CD14-positive monocyte (primary cell): ENCODE data around the gene LHPP. TPM values are rescaled to one million over a fixed set of nuclear protein-coding genes. Genes with fewer than 3 reads are reported as not detected.
A peak's percentile ranks its signal among the peaks of the same experiment; 100 is the strongest.

Experiments used
- DNase-seq, 3 donors: peaks; one replicate each; pipeline ENCODE4 v3.0.0-alpha.2; 2011 to 2022
- H2AFZ ChIP-seq: 2 replicates; pipeline ENCODE4 v1.6.0; 2012; ENCODE audit warnings: mild to moderate bottlenecking, low read depth, low read length, inconsistent platforms; ENCODE audit not compliant: insufficient read depth, poor library complexity, severe bottlenecking
- H3K27ac ChIP-seq, 2 donors: 1 replicate in 1 of 2; 2 replicates in 1 of 2; pipeline ENCODE4 v1.5.1; 2012 to 2013; ENCODE audit warnings: low read length in 2 of 2, control low read depth in 1 of 2, inconsistent platforms in 1 of 2, low read depth in 1 of 2, mild to moderate bottlenecking in 1 of 2
- H3K27me3 ChIP-seq, 2 donors: one replicate each; pipeline versions ENCODE4 v1.6.0 to v1.6.1; 2011 to 2013; ENCODE audit warnings: low read length in 2 of 2; ENCODE audit not compliant: control insufficient read depth in 2 of 2, insufficient read depth in 2 of 2
- H3K36me3 ChIP-seq, 2 donors: replicated peaks in 1 of 2; 1 replicate in 1 of 2; 2 replicates in 1 of 2; pipeline versions ENCODE4 v1.5.1 to v1.6.1; 2012 to 2013; ENCODE audit warnings: low read length in 2 of 2, control low read depth in 1 of 2, inconsistent platforms in 1 of 2, mild to moderate bottlenecking in 1 of 2; ENCODE audit not compliant: insufficient read depth in 2 of 2, control insufficient read depth in 1 of 2
- H3K4me1 ChIP-seq, 2 donors: 1 replicate in 1 of 2; 2 replicates in 1 of 2; pipeline versions ENCODE4 v1.5.1 to v1.6.1; 2012 to 2013; ENCODE audit warnings: low read length in 2 of 2, control low read depth in 1 of 2, inconsistent platforms in 1 of 2, mild to moderate bottlenecking in 1 of 2, moderate library complexity in 1 of 2; ENCODE audit not compliant: insufficient read depth in 2 of 2, control insufficient read depth in 1 of 2
- H3K4me2 ChIP-seq: replicated peaks from 2 replicates; pipeline ENCODE3; 2012; ENCODE audit warnings: low read length, moderate library complexity, mild to moderate bottlenecking; ENCODE audit not compliant: poor library complexity, severe bottlenecking; ENCODE audit errors: extremely low read depth
- H3K4me3 ChIP-seq, 3 experiments: fragments of 200-600 bp in 1 of 3; sonication (generic) in 1 of 3; replicated peaks in 1 of 3; 1 replicate in 2 of 3; 2 replicates in 1 of 3; pipeline ENCODE4 v1.5.1; 2011 to 2013; ENCODE audit warnings: low read length in 3 of 3, mild to moderate bottlenecking in 3 of 3, control low read depth in 2 of 3, low read depth in 2 of 3, inconsistent platforms in 1 of 3, moderate library complexity in 1 of 3
- H3K79me2 ChIP-seq: 2 replicates; pipeline ENCODE4 v1.6.0; 2012; ENCODE audit warnings: mild to moderate bottlenecking, control low read depth, inconsistent platforms, low read length, moderate library complexity; ENCODE audit not compliant: insufficient read depth
- H3K9ac ChIP-seq: 2 replicates; pipeline ENCODE4 v1.6.0; 2017; ENCODE audit warnings: low read length, mild to moderate bottlenecking; ENCODE audit not compliant: insufficient read depth, poor library complexity, severe bottlenecking
- H3K9me3 ChIP-seq, 2 donors: replicated peaks in 1 of 2; 1 replicate in 1 of 2; 2 replicates in 1 of 2; pipeline versions ENCODE4 v1.5.1 to v1.6.1; 2012 to 2013; ENCODE audit warnings: low read length in 2 of 2, control low read depth in 1 of 2; ENCODE audit not compliant: control insufficient read depth in 1 of 2, insufficient read depth in 1 of 2
- H4K20me1 ChIP-seq: 2 replicates; pipeline ENCODE4 v1.6.0; 2012; ENCODE audit warnings: mild to moderate bottlenecking, low read length, control low read depth, moderate library complexity; ENCODE audit not compliant: insufficient read depth
- H3K27ac Mint-ChIP-seq, 7 donors: one replicate each; pipeline ENCODE4 v1.8.0; 2020; ENCODE audit warnings: mild to moderate bottlenecking in 7 of 7, mixed read lengths in 7 of 7, moderate library complexity in 6 of 7, inconsistent platforms in 2 of 7
- H3K27me3 Mint-ChIP-seq, 3 donors: one replicate each; pipeline ENCODE4 v1.8.0; 2021 to 2022; ENCODE audit warnings: low read depth in 3 of 3, mild to moderate bottlenecking in 3 of 3, mixed read lengths in 3 of 3, moderate library complexity in 3 of 3, inconsistent platforms in 1 of 3
- H3K36me3 Mint-ChIP-seq, 2 donors: one replicate each; pipeline ENCODE4 v1.8.0; 2020; ENCODE audit warnings: mixed read lengths in 2 of 2, inconsistent platforms in 1 of 2, mild to moderate bottlenecking in 1 of 2
- H3K4me1 Mint-ChIP-seq: one replicate; pipeline ENCODE4 v1.8.0; 2020; ENCODE audit warnings: mild to moderate bottlenecking, mixed read lengths
- H3K4me3 Mint-ChIP-seq, 2 donors: one replicate each; pipeline ENCODE4 v1.8.0; 2020; ENCODE audit warnings: mild to moderate bottlenecking in 2 of 2, mixed read lengths in 2 of 2, moderate library complexity in 1 of 2
- H3K9me3 Mint-ChIP-seq, 7 donors: one replicate each; pipeline ENCODE4 v1.8.0; 2020 to 2022; ENCODE audit warnings: mixed read lengths in 7 of 7, mild to moderate bottlenecking in 6 of 7, moderate library complexity in 6 of 7, inconsistent platforms in 2 of 7
- WGBS: methylation state at CpG from one replicate; pipeline ENCODE4 v1.1.5; 2013; ENCODE audit warnings: missing lambda C conversion rate; ENCODE audit not compliant: insufficient coverage; 5-methylcytosine and 5-hydroxymethylcytosine counted together
- intact Hi-C, 2 donors: fragments of 100-400 bp; cut with micrococcal nuclease; formaldehyde crosslinking; loops; one replicate each; pipeline versions ENCODE4 v1.15.0 to v1.15.1; 2023
- polyA plus RNA-seq, 3 donors: library from polyadenylated mRNA; depleted of rRNA in 1 of 3; unstranded in 2 of 3; stranded (reverse) in 1 of 3; fragments of 300-500 nt in 2 of 3; fragments of >200 nt in 1 of 3; fragmentation: Illumina TruSeq in 2 of 3; gene quantifications; 1 replicate in 2 of 3; 2 replicates in 1 of 3; pipeline ENCODE4 v1.2.3, GENCODE V29; 2012 to 2021
- TF ChIP-seq, protein P1 (sequence below): fragments of 200-600 bp; IDR thresholded peaks from one replicate; pipeline ENCODE4 v1.8.0; 2022; ENCODE audit warnings: antibody characterized with exemption, mild to moderate bottlenecking

The LHPP gene
- polyA plus RNA-seq, 3 donors: 15.2 to 20.6 (median 19.5) TPM

DNA sequence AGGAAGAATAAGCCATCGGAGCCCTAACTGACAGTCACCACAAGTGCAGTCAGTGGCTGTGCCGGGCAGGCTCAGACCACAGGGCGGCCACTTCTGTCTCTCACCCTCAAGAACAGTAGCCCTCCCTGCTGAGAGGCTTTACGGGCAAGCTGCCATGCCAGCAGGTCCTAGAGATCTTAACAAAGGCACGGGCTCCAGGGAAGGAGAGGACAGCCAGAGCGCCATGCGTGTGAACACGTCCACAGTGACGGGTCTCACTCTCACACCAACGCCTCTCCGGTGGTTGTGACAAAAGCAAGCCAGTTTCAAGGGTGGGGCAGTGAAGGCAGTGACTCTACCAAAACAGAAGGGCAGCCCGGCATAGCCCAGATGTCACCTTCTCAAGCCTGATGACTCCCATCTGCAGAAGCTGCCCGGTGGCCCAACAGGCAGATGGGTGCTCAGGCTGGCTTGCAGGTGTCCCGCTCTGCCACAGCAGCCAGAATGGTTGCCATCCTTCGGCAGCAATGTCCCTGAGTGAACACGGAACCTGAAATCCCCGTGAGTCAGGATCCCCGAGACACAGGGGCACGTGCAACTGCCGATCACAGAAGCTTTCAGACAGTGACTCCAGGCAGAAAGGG, 180.6 kb downstream of the LHPP start:
- peaks cover 20 to 49% of the 10 kb centered on the region in 2 donors for H3K36me3 Mint-ChIP-seq
- WGBS: 61% methylated on average over 15 of the region's 20 CpGs
- H3K27me3 ChIP-seq: no peaks in the 10 kb centered on the region
- peaks cover 0 to 9% (median 4%) of the 10 kb centered on the region in 7 donors for H3K9me3 Mint-ChIP-seq
- DNase-seq: peak; percentile 21 to 49 (median 35)
- intact Hi-C loops: loop anchor here (5.0 to 10.0 kb wide), 3 partner anchors 40 to 273 kb away; partner anchors contain the start of gene FAM53B (in 1 of the 2)
- H3K9ac ChIP-seq: peak overlapping the region; percentile 73
- TF ChIP-seq, protein P1, sequence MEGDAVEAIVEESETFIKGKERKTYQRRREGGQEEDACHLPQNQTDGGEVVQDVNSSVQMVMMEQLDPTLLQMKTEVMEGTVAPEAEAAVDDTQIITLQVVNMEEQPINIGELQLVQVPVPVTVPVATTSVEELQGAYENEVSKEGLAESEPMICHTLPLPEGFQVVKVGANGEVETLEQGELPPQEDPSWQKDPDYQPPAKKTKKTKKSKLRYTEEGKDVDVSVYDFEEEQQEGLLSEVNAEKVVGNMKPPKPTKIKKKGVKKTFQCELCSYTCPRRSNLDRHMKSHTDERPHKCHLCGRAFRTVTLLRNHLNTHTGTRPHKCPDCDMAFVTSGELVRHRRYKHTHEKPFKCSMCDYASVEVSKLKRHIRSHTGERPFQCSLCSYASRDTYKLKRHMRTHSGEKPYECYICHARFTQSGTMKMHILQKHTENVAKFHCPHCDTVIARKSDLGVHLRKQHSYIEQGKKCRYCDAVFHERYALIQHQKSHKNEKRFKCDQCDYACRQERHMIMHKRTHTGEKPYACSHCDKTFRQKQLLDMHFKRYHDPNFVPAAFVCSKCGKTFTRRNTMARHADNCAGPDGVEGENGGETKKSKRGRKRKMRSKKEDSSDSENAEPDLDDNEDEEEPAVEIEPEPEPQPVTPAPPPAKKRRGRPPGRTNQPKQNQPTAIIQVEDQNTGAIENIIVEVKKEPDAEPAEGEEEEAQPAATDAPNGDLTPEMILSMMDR: no peak
- peak overlapping the region; percentile 67 for H3K4me2 ChIP-seq
- H3K36me3 ChIP-seq: no peaks in the 10 kb centered on the region
- H2AFZ ChIP-seq: no peak overlapping the region
- H4K20me1 ChIP-seq: no peaks in the 10 kb centered on the region
- peak overlapping the region in 1 of 3 experiments; percentile 62 for H3K4me3 ChIP-seq
- H3K4me1 ChIP-seq: peaks cover 94 to 100% of the 10 kb centered on the region in 2 donors
- peak overlapping the region; percentile 93 to 99 for H3K27ac ChIP-seq
- H3K27ac Mint-ChIP-seq: peak overlapping the region; percentile 96 to 99 (median 98)
- H3K79me2 ChIP-seq: peaks cover 91% of the 10 kb centered on the region
- H3K4me1 Mint-ChIP-seq: peaks cover 95% of the 10 kb centered on the region
- H3K4me3 Mint-ChIP-seq: peak overlapping the region in 1 of 2 donors; percentile 89
- peaks cover 0 to 2% (median 0%) of the 10 kb centered on the region in 3 donors for H3K27me3 Mint-ChIP-seq
- no peaks in the 10 kb centered on the region for H3K9me3 ChIP-seq

DNA sequence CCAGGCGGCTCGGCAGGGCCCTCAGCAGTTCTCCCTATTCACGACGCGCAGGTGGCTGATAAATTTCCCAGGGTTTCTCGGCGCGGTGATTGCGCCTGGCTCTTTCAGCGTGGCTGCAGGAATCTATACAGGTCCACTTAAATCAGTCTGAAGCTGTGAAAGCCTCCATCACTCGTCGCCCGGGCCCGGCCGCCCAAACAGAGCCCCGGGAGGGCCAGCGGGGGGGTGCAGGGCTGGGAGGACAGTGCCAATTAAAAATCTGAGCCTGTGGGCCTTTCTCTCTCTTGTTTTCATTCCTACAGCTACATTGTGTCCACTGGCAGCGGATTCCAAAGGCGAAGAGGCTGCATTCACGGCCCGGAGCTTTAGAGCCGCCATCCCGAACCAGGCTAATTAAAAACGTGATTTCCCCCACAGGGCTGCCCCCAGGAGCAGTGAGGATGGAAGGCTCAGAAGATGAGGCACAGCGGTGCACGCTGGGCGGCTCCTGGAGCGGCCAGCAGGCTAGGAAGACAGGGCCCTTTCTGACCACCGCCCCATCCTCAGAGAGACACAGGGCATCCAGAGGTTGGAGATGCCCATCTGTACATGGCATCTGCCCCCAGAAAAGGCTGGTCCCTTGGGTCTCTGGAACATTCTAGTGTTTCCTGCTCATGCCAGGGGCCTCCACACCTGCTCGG, 181.8 kb downstream of the LHPP start:
- Histone ChIP-seq H3K27ac (peak overlapping the region in 1 of 2 donors; percentile 99), H3K9me3 (no peaks in the 10 kb centered on the region), H3K4me1 (peaks cover 94 to 100% of the 10 kb centered on the region in 2 donors), H3K36me3 (no peaks in the 10 kb centered on the region), H3K27me3 (no peaks in the 10 kb centered on the region), H3K9ac (no peak overlapping the region), H3K4me2 (no peak overlapping the region), H3K79me2 (peaks cover 88% of the 10 kb centered on the region), H2AFZ (no peak overlapping the region), H4K20me1 (no peaks in the 10 kb centered on the region), H3K4me3 (no peak overlapping the region)
- TF ChIP-seq, protein P1: no peak
- Mint-ChIP-seq H3K27me3 (peaks cover 0 to 2% (median 0%) of the 10 kb centered on the region in 3 donors), H3K4me1 (peaks cover 95% of the 10 kb centered on the region), H3K9me3 (peaks cover 0 to 3% (median 0%) of the 10 kb centered on the region in 7 donors), H3K36me3 (peaks cover 17 to 42% of the 10 kb centered on the region in 2 donors), H3K27ac (peak overlapping the region in 5 of 7 donors; percentile 50 to 99 (median 98)), H3K4me3 (no peak overlapping the region)
- no peak for DNase-seq
- WGBS: 97% methylated on average over 20 of the region's 30 CpGs
- intact Hi-C loops: loop anchor here (5.0 to 10.0 kb wide), 3 partner anchors 39 to 271 kb away; partner anchors contain the start of gene FAM53B (in 1 of the 2)
